Erythroblast (primary cell): ENCODE results near the gene TRPV5.

Source experiments
- GATA1 ChIP-seq: IDR thresholded peaks from 2 replicates; pipeline ENCODE4 v1.6.1; 2011; ENCODE audit warnings: low read depth, mild to moderate bottlenecking, control low read depth, low read length, moderate library complexity
- POLR2A ChIP-seq: IDR thresholded peaks from 2 replicates; pipeline ENCODE4 v1.6.1; 2011; ENCODE audit warnings: mild to moderate bottlenecking, low read length

- no peak for TF ChIP-seq POLR2A
- TF ChIP-seq GATA1 = no peak
Measured at GRCh38 chr7:142963993-142964392, 30.4 kb upstream of the TRPV5 start.
